Esophagus mucosa (tissue), 1 donor: ENCODE measurements around the gene INTS3. TPM values are rescaled to one million over a fixed set of nuclear protein-coding genes. Genes with fewer than 3 reads are reported as not detected.
A peak's percentile ranks its signal among the peaks of the same experiment; 100 is the strongest.
"Not testable (repeated sequence)": the region's sequence is repeated elsewhere in the genome, so short reads cannot be mapped to it uniquely, and the experiment has no call there.

Experiments
- ATAC-seq: fragments of 200-7000 bp; cut with Tn5 transposase; one replicate; pipeline ENCODE4 v1.9.1; 2020
- total RNA-seq: library from RNA; stranded (reverse); gene quantifications from one replicate; pipeline ENCODE4 v1.2.4, GENCODE V29; 2023
- donor health status: DM: yes; HTN: yes; CAD: no.

Gene INTS3
- total RNA-seq, 1 donor from 2014 or later = 22.5 TPM

GRCh38 chr1:153763365-153764225 lies 35.7 kb downstream of the INTS3 start:
- ATAC-seq = peak; percentile 22

- ATAC-seq = no peak
Observed at GRCh38 chr1:153764310-153764709, 36.5 kb downstream of the INTS3 start.

GRCh38 chr1:153766663-153767062 lies 38.8 kb downstream of the INTS3 start:
- not testable (repeated sequence) for ATAC-seq

GRCh38 chr1:153767519-153767918 lies 39.7 kb downstream of the INTS3 start:
- no peak for ATAC-seq

- ATAC-seq = no peak
Observed at GRCh38 chr1:153768316-153769181, 40.7 kb downstream of the INTS3 start.

- no peak for ATAC-seq
Observed at GRCh38 chr1:153769221-153769620, 41.4 kb downstream of the INTS3 start.

- no peak for ATAC-seq
Observed at GRCh38 chr1:153770797-153771196, 42.9 kb downstream of the INTS3 start.

GRCh38 chr1:153771261-153771660 lies 43.4 kb downstream of the INTS3 start:
- ATAC-seq = no peak

- ATAC-seq = no peak
Observed at GRCh38 chr1:153771841-153772593, 44.2 kb downstream of the INTS3 start.

GRCh38 chr1:153773096-153773921 lies 45.5 kb downstream of the INTS3 start:
- no peak for ATAC-seq

GRCh38 chr1:153774026-153774595 lies 46.3 kb downstream of the INTS3 start:
- no peak for ATAC-seq

GRCh38 chr1:153774780-153775457 lies 47.1 kb downstream of the INTS3 start, which contains the start of gene SLC27A3:
Gene SLC27A3, plus strand, starts transcription at chr1:153775407. Its CDS starts 91 bp downstream, at chr1:153775498.
- peak; percentile 71 for ATAC-seq

GRCh38 chr1:153775458-153776327 lies 47.8 kb downstream of the INTS3 start:
- ATAC-seq = peak; percentile 62

GRCh38 chr1:153776352-153776751 lies 48.5 kb downstream of the INTS3 start:
- peak; percentile 2 for ATAC-seq

- no peak for ATAC-seq
Observed at GRCh38 chr1:153776845-153777370, 49.1 kb downstream of the INTS3 start.

- ATAC-seq = no peak
Observed at GRCh38 chr1:153777648-153778047, 49.8 kb downstream of the INTS3 start.

- no peak for ATAC-seq
Observed at GRCh38 chr1:153778051-153778823, 50.4 kb downstream of the INTS3 start.

- no peak for ATAC-seq
Observed at GRCh38 chr1:153778824-153779519, 51.1 kb downstream of the INTS3 start.
